K562 (cell line): ENCODE data around the gene ABCA3. TPM values are rescaled to one million over a fixed set of nuclear protein-coding genes. Genes with fewer than 3 reads are reported as not detected.
A peak's percentile ranks its signal among the peaks of the same experiment; 100 is the strongest.
"Not testable (repeated sequence)": the region's sequence is repeated elsewhere in the genome, so short reads cannot be mapped to it uniquely, and the experiment has no call there.

ENCODE experiments used
- ATAC-seq: fragments of 200-7000 bp; cut with Tn5 transposase; 3 replicates; pipeline ENCODE4 v1.9.1; 2020; ENCODE audit warnings: moderate library complexity
- BruUV-seq: library from RNA; stranded (reverse); fragments of 400-500 nt; replicated peaks from 2 replicates; lab custom pipeline; 2021; lab: Mats Ljungman, UMichigan
- CTCF ChIA-PET: fragments of 300-600 bp; formaldehyde crosslinking; extraction: SDS; loops from one replicate; lab custom pipeline; 2021; ENCODE audit warnings: low intra/inter-chr PET ratio; lab: Yijun Ruan, JAX
- POLR2A ChIA-PET: fragments of 300-600, 350-650 bp; sonication (Branson Sonifier 250); formaldehyde crosslinking; extraction: SDS; loops from one replicate; lab custom pipeline; 2021; ENCODE audit warnings: antibody characterized with exemption, inconsistent platforms; lab: Yijun Ruan, JAX
- DNase-seq, 4 experiments: peaks; one replicate each; pipeline versions ENCODE4 v3.0.0 to v3.0.0-alpha.2; 2011 to 2018; ENCODE audit warnings: low spot score in 3 of 4, mixed read lengths in 3 of 4; ENCODE audit errors: extremely low read depth in 1 of 4
- FAIRE-seq: peaks from 2 replicates; lab custom pipeline; 2011; peaks lifted over from hg19 to GRCh38; lab: Jason Lieb, UNC
- H2AFZ ChIP-seq: 2 replicates; pipeline ENCODE4 v1.6.0; 2011; ENCODE audit warnings: low read depth, low read length, control low read depth, inconsistent platforms
- H3K27ac ChIP-seq: fragments of 200-600 bp; 3 replicates; pipeline ENCODE4 v1.8.0; 2011; ENCODE audit warnings: low read depth, mild to moderate bottlenecking, control low read depth, inconsistent platforms, low read length, moderate library complexity, mixed read lengths; ENCODE audit errors: extremely low read depth
- H3K27me3 ChIP-seq, 2 experiments: fragments of 300-600 bp in 1 of 2; 2 replicates in 1 of 2; 3 replicates in 1 of 2; pipeline versions ENCODE4 v1.6.0 to v1.8.0; 2011; ENCODE audit warnings: inconsistent platforms in 2 of 2, low read length in 2 of 2, mild to moderate bottlenecking in 1 of 2, mixed read lengths in 1 of 2, moderate library complexity in 1 of 2; ENCODE audit not compliant: control insufficient read depth in 2 of 2, insufficient read depth in 2 of 2
- H3K36me3 ChIP-seq: fragments of 300-600 bp; 3 replicates; pipeline ENCODE4 v1.8.0; 2011; ENCODE audit warnings: mild to moderate bottlenecking, low read length, inconsistent platforms; ENCODE audit not compliant: control insufficient read depth, insufficient read depth
- H3K4me1 ChIP-seq, 2 experiments: fragments of 200-600 bp in 1 of 2; replicated peaks in 1 of 2; 2 replicates in 1 of 2; 3 replicates in 1 of 2; pipeline versions ENCODE4 v1.5.1 to v1.8.0; 2011; ENCODE audit warnings: inconsistent platforms in 2 of 2, low read length in 2 of 2, mild to moderate bottlenecking in 1 of 2, mixed read lengths in 1 of 2, moderate library complexity in 1 of 2; ENCODE audit not compliant: control insufficient read depth in 2 of 2, insufficient read depth in 2 of 2
- H3K4me2 ChIP-seq: 2 replicates; pipeline ENCODE4 v1.6.1; 2011; ENCODE audit warnings: low read length, control low read depth, inconsistent platforms, mixed read lengths; ENCODE audit not compliant: insufficient read depth
- H3K4me3 ChIP-seq: fragments of 200-600 bp; sonication (generic), shearing (Covaris generic); 2 replicates; pipeline ENCODE4 v1.5.1; 2016; ENCODE audit warnings: control low read depth, inconsistent platforms
- H3K79me2 ChIP-seq: fragments of 200-600 bp; 3 replicates; pipeline ENCODE4 v1.8.0; 2011; ENCODE audit warnings: low read length, inconsistent platforms; ENCODE audit not compliant: control insufficient read depth, insufficient read depth
- H3K9ac ChIP-seq, 2 experiments: 2 replicates each; pipeline versions ENCODE4 v1.6.0 to v1.6.1; 2011; ENCODE audit warnings: low read depth in 2 of 2, low read length in 2 of 2, control low read depth in 1 of 2, inconsistent platforms in 1 of 2, mild to moderate bottlenecking in 1 of 2, mixed read lengths in 1 of 2; ENCODE audit not compliant: insufficient read depth in 1 of 2
- H3K9me1 ChIP-seq: one replicate; pipeline ENCODE4 v1.6.0; 2011; ENCODE audit warnings: inconsistent platforms, mild to moderate bottlenecking, low read length, moderate library complexity; ENCODE audit not compliant: control insufficient read depth, insufficient read depth
- H3K9me3 ChIP-seq: replicated peaks from 2 replicates; pipeline ENCODE4 v1.5.1; 2011; ENCODE audit warnings: low read depth, low read length, inconsistent platforms; ENCODE audit not compliant: control insufficient read depth, insufficient read depth
- H4K20me1 ChIP-seq: replicated peaks from 2 replicates; pipeline ENCODE4 v1.6.1; 2011; ENCODE audit warnings: low read length, inconsistent platforms, mixed read lengths; ENCODE audit not compliant: control insufficient read depth, insufficient read depth
- MEF2A ChIP-seq: IDR thresholded peaks from 2 replicates; pipeline ENCODE4 v1.6.1; 2011; ENCODE audit warnings: low read depth, mild to moderate bottlenecking, low read length, moderate library complexity; ENCODE audit not compliant: control insufficient read depth
- RBFOX2 ChIP-seq: fragments of 200-400 bp; formaldehyde crosslinking; IDR thresholded peaks from 2 replicates; pipeline ENCODE4 v1.6.1; 2017; ENCODE audit warnings: low read depth, mild to moderate bottlenecking, low read length, moderate library complexity
- WGBS: fragments of 100-300 bp; shearing (Covaris generic); methylation state at CpG from one replicate; pipeline ENCODE4 v1.1.6; 2016; ENCODE audit warnings: low coverage, mixed read lengths; ENCODE audit not compliant: insufficient coverage; ENCODE audit errors: missing lambda C conversion rate; 5-methylcytosine and 5-hydroxymethylcytosine counted together
- in situ Hi-C: fragments of 300-500 bp; cut with MboI; formaldehyde crosslinking; loops from 4 replicates; pipeline ENCODE4 v1.15.0; 2018; ENCODE audit warnings: inconsistent platforms, mixed read lengths
- intact Hi-C: fragments of 100-400 bp; cut with micrococcal nuclease; formaldehyde crosslinking; loops from 2 replicates; pipeline ENCODE4 v1.14.2; 2022
- polyA plus RNA-seq, 8 experiments: library from polyadenylated mRNA; depleted of rRNA in 4 of 8; stranded (reverse) in 5 of 8; unstranded in 3 of 8; fragments of >200 nt; fragmentation: Nextera tagmentation in 2 of 8; fragmentation: Illumina TruSeq in 1 of 8; extraction: Ambion mirVana in 2 of 8; extraction: Trizol in 1 of 8; gene quantifications; 2 replicates each; pipeline versions ENCODE4 v1.2.1 to v1.2.3, GENCODE V29; 2011 to 2014; ENCODE audit warnings: inconsistent platforms in 1 of 8, missing spikeins in 1 of 8
- total RNA-seq, 7 experiments: library from RNA; depleted of rRNA in 6 of 7; stranded (reverse); fragments of >200 nt in 6 of 7; fragmentation: Illumina TruSeq in 2 of 7; extraction: Trizol in 2 of 7; gene quantifications; 2 replicates each; pipeline versions ENCODE4 v1.2.1 to v1.2.3, GENCODE V29; 2011 to 2021; ENCODE audit warnings: low replicate concordance in 1 of 7
- TF ChIP-seq, protein P1 (sequence below): fragments of 250-450 bp; sonication (Bioruptor Pico); IDR thresholded peaks from 2 replicates; pipeline ENCODE4 v1.8.0; 2022; ENCODE audit warnings: inconsistent platforms, mild to moderate bottlenecking, moderate library complexity, borderline replicate concordance

The ABCA3 gene
- total and polyA plus RNA-seq, 9 of the 15 experiments (the other 6 are each of a cell fraction or from before 2014, with no cell fraction given): 0.66 to 23.7 (median 6.9) TPM

DNA sequence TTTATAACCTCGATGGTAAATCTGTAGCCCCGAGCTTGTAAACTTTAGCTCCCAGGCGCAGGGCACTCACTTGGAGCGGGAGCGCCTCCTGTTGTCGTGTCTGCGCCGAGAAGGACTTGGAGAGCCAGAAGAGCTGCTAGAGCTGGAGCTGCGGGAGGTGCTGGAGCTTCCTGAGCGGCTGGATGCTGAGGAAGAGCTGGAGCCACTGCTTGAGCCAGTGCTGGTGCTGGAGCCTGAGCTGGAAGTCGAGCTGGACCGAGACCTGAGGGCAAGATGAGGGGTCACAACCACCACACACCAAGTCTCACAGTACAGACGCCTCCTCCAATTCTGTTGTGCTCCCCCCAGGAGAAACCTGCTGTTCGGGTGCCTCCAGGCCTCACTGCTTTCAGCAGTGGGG lies 77.5 kb downstream of the ABCA3 start:
- H3K9me1 ChIP-seq, H3K4me2 ChIP-seq, FAIRE-seq, in situ Hi-C loops, H3K27ac ChIP-seq, ATAC-seq, BruUV-seq, H3K9me3 ChIP-seq, DNase-seq, H3K4me3 ChIP-seq, CTCF ChIA-PET, H3K4me1 ChIP-seq, H3K27me3 ChIP-seq, H3K9ac ChIP-seq, H2AFZ ChIP-seq, intact Hi-C loops: not testable (repeated sequence)
- WGBS: 93% methylated on average over 14 of the region's 14 CpGs
- peaks cover 88% of the 10 kb centered on the region for H3K36me3 ChIP-seq
- POLR2A ChIA-PET: interaction anchor here (1.0 to 6.0 kb wide), 7 partner anchors 9 to 108 kb away, joined by 3 to 40 read pairs (median 4); partner anchors contain the start of gene ECI1
- peaks cover 27% of the 10 kb centered on the region for H4K20me1 ChIP-seq
- TF ChIP-seq RBFOX2: 0 out of 2 replicates have a peak, but pooled peaks have one; percentile 31
- peaks cover 75% of the 10 kb centered on the region for H3K79me2 ChIP-seq

- POLR2A ChIA-PET: interaction anchor here (0.7 to 6.0 kb wide), 2 partner anchors 9 to 344 kb away, joined by 3 to 40 read pairs; partner anchors contain the start of gene ECI1
Observed at GRCh38 chr16:2260250-2260649, 80.3 kb downstream of the ABCA3 start.

DNA sequence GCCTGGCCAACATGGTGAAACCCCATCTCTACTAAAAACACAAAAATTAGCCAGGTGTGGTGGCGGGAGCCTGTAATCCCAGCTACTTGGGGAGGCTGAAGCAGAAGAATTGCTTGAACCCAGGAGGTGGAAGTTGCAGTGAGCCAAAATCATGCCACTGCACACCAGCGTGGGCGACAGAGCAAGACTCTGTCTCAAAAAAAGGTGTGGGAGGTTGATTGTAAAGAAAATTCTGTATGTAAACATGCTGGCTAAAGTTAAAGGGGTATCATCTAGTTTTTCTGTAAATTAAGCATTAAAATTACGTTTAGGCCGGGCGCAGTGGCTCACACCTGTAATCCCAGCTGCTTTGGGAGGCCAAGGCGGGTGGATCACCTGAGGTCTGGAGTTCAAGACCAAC lies 82.0 kb downstream of the ABCA3 start:
- in situ Hi-C loops, H3K9me1 ChIP-seq, FAIRE-seq, intact Hi-C loops, DNase-seq, CTCF ChIA-PET, H3K27ac ChIP-seq, H3K9ac ChIP-seq, H3K9me3 ChIP-seq, H3K4me1 ChIP-seq, H2AFZ ChIP-seq, H3K4me3 ChIP-seq, H3K4me2 ChIP-seq, BruUV-seq, ATAC-seq, H3K27me3 ChIP-seq, H4K20me1 ChIP-seq: not testable (repeated sequence)
- POLR2A ChIA-PET: interaction anchor here (0.6 to 3.4 kb wide), 5 partner anchors 10 to 185 kb away, joined by 3 to 14 read pairs (median 3); partner anchors contain the start of genes RNPS1 and TRAF7
- Histone ChIP-seq H3K36me3 (peaks cover 99% of the 10 kb centered on the region), H3K79me2 (peaks cover 38% of the 10 kb centered on the region)
- WGBS: 95% methylated on average over 7 of the region's 7 CpGs

More at GRCh38 chr16:2260250-2260649, 80.3 kb downstream of the ABCA3 start:
- intact Hi-C loops: no loop called here
- Histone ChIP-seq H4K20me1 (peaks cover 17% of the 10 kb centered on the region; the same call in 1 of the 2 replicates), H3K9ac (no peak overlapping the region), H3K27ac (no peak overlapping the region), H3K79me2 (peaks cover 55% of the 10 kb centered on the region), H3K27me3 (no peaks in the 10 kb centered on the region), H2AFZ (no peak overlapping the region), H3K4me2 (no peak overlapping the region), H3K9me3 (no peaks in the 10 kb centered on the region), H3K4me3 (no peak overlapping the region), H3K4me1 (peaks cover 0 to 6% of the 10 kb centered on the region in 2 experiments; a peak in 2 of 5 replicates), H3K9me1 (peaks cover 5% of the 10 kb centered on the region), H3K36me3 (peaks cover 100% of the 10 kb centered on the region)
- CTCF ChIA-PET: no interaction called here
- 95% methylated on average over 8 of the region's 8 CpGs for WGBS
- BruUV-seq: no TSS peak
- ATAC-seq (no peak), DNase-seq (no peak), FAIRE-seq (no peak)
- TF ChIP-seq MEF2A: no peak
- TF ChIP-seq, protein P1, sequence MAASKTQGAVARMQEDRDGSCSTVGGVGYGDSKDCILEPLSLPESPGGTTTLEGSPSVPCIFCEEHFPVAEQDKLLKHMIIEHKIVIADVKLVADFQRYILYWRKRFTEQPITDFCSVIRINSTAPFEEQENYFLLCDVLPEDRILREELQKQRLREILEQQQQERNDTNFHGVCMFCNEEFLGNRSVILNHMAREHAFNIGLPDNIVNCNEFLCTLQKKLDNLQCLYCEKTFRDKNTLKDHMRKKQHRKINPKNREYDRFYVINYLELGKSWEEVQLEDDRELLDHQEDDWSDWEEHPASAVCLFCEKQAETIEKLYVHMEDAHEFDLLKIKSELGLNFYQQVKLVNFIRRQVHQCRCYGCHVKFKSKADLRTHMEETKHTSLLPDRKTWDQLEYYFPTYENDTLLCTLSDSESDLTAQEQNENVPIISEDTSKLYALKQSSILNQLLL (CRISPR knock-in tag): peak; percentile 40; the same call in 1 of the 2 replicates
- in situ Hi-C loops: no loop called here
